GM23338 (cell line): ENCODE data around the gene GAN. TPM values are rescaled to one million over a fixed set of nuclear protein-coding genes. Genes with fewer than 3 reads are reported as not detected.

Experiments used
- ATAC-seq: fragments of 200-7000 bp; cut with Tn5 transposase; 3 replicates; pipeline ENCODE4 v1.9.1; 2020
- DNase-seq: peaks from one replicate; pipeline ENCODE4 v3.0.0-alpha.2; 2015; ENCODE audit warnings: low spot score
- H2AFZ ChIP-seq: fragments of 200-600 bp; sonication (generic); 2 replicates; pipeline ENCODE4 v1.8.0; 2016; ENCODE audit warnings: antibody characterized with exemption, mild to moderate bottlenecking, moderate library complexity
- H3F3A ChIP-seq: fragments of 200-600 bp; sonication (generic); replicated peaks from 2 replicates; pipeline ENCODE4 v1.8.0; 2017; ENCODE audit warnings: antibody characterized with exemption, mixed run types, low read depth
- H3K27ac ChIP-seq: fragments of 200-600 bp; sonication (generic); 2 replicates; pipeline ENCODE4 v1.6.1; 2016; ENCODE audit warnings: low read depth
- H3K27me3 ChIP-seq: fragments of 200-600 bp; sonication (generic); 2 replicates; pipeline ENCODE4 v1.8.0; 2016; ENCODE audit warnings: mild to moderate bottlenecking, mixed run types, moderate library complexity; ENCODE audit not compliant: insufficient read depth
- H3K36me3 ChIP-seq: fragments of 200-600 bp; sonication (generic); 2 replicates; pipeline ENCODE4 v1.8.0; 2016; ENCODE audit warnings: mild to moderate bottlenecking; ENCODE audit not compliant: insufficient read depth
- H3K4me1 ChIP-seq: fragments of 200-600 bp; sonication (generic); 2 replicates; pipeline ENCODE4 v1.8.0; 2016; ENCODE audit warnings: mild to moderate bottlenecking, moderate library complexity; ENCODE audit not compliant: insufficient read depth
- H3K4me2 ChIP-seq: fragments of 200-600 bp; sonication (generic); 2 replicates; pipeline ENCODE4 v1.7.1; 2017; ENCODE audit warnings: mixed run types
- H3K4me3 ChIP-seq: fragments of 200-600 bp; sonication (generic); 2 replicates; pipeline ENCODE4 v1.6.1; 2016; ENCODE audit warnings: mixed run types
- H3K79me2 ChIP-seq: fragments of 200-600 bp; sonication (generic); replicated peaks from 2 replicates; pipeline ENCODE4 v1.8.0; 2017; ENCODE audit warnings: mild to moderate bottlenecking; ENCODE audit not compliant: insufficient read depth
- H3K9me2 ChIP-seq: fragments of 200-600 bp; sonication (generic); 2 replicates; pipeline ENCODE4 v1.8.0; 2017; ENCODE audit not compliant: insufficient read depth
- H4K20me1 ChIP-seq: fragments of 200-600 bp; sonication (generic); replicated peaks from 2 replicates; pipeline ENCODE4 v1.8.0; 2017; ENCODE audit warnings: mild to moderate bottlenecking; ENCODE audit not compliant: insufficient read depth
- H3K27ac Mint-ChIP-seq: 2 replicates; pipeline ENCODE4 v1.8.0; 2020; ENCODE audit warnings: inconsistent platforms, mild to moderate bottlenecking, moderate library complexity, mixed read lengths
- H3K27me3 Mint-ChIP-seq: 3 replicates; pipeline ENCODE4 v1.8.0; 2022; ENCODE audit warnings: low read depth, mild to moderate bottlenecking, moderate library complexity, mixed read lengths, inconsistent platforms; ENCODE audit not compliant: insufficient read depth, poor library complexity
- H3K36me3 Mint-ChIP-seq: 3 replicates; pipeline ENCODE4 v1.8.0; 2021; ENCODE audit warnings: low read depth, mild to moderate bottlenecking, inconsistent platforms, moderate library complexity, mixed read lengths
- H3K4me1 Mint-ChIP-seq: 3 replicates; pipeline ENCODE4 v1.8.0; 2020; ENCODE audit warnings: mild to moderate bottlenecking, inconsistent platforms, mixed read lengths
- H3K4me3 Mint-ChIP-seq: 3 replicates; pipeline ENCODE4 v1.8.0; 2021; ENCODE audit warnings: moderate library complexity, mild to moderate bottlenecking, inconsistent platforms, mixed read lengths
- H3K9me3 Mint-ChIP-seq: 3 replicates; pipeline ENCODE4 v1.8.0; 2020; ENCODE audit warnings: moderate library complexity, mild to moderate bottlenecking, inconsistent platforms, mixed read lengths
- CREB1 ChIP-seq: fragments of 250-450 bp; sonication (Bioruptor Pico); IDR thresholded peaks from 2 replicates; pipeline ENCODE4 v1.5.0; 2020; ENCODE audit warnings: low read depth, mild to moderate bottlenecking, moderate library complexity
- CTCF ChIP-seq, 2 experiments: fragments of 200-600 bp in 1 of 2; sonication (generic) in 1 of 2; conservative IDR thresholded peaks; 2 replicates each; pipeline versions ENCODE4 v1.5.1 to v1.6.1; 2016 to 2017; ENCODE audit warnings: antibody characterized with exemption in 2 of 2, low read depth in 2 of 2, mild to moderate bottlenecking in 2 of 2, moderate library complexity in 1 of 2
- ETS1 ChIP-seq: IDR thresholded peaks from 2 replicates; pipeline ENCODE4 v1.6.1; 2016; ENCODE audit warnings: antibody characterized with exemption
- EZH2 ChIP-seq: fragments of 200-600 bp; sonication (generic); IDR thresholded peaks from one replicate; pipeline ENCODE4 v1.8.0; 2017; ENCODE audit warnings: antibody characterized with exemption, mild to moderate bottlenecking, low read depth; ENCODE audit not compliant: unreplicated experiment
- EZH2phosphoT487 ChIP-seq: fragments of 200-600 bp; sonication (generic); IDR thresholded peaks from one replicate; pipeline ENCODE4 v1.8.1; 2018; ENCODE audit warnings: antibody characterized with exemption; ENCODE audit not compliant: unreplicated experiment
- JUNB ChIP-seq: IDR thresholded peaks from one replicate; pipeline ENCODE4 v1.6.1; 2016; ENCODE audit warnings: antibody characterized with exemption; ENCODE audit not compliant: unreplicated experiment
- NANOG ChIP-seq: IDR thresholded peaks from 2 replicates; pipeline ENCODE4 v1.6.1; 2016; ENCODE audit warnings: antibody characterized with exemption, borderline replicate concordance
- REST ChIP-seq: IDR thresholded peaks from one replicate; pipeline ENCODE4 v1.6.1; 2018; ENCODE audit warnings: antibody characterized with exemption; ENCODE audit not compliant: unreplicated experiment
- STAT1 ChIP-seq: IDR thresholded peaks from one replicate; pipeline ENCODE4 v1.6.1; 2016; ENCODE audit warnings: antibody characterized with exemption; ENCODE audit not compliant: unreplicated experiment
- ZNF114 ChIP-seq: fragments of 250-450 bp; sonication (Bioruptor Pico); IDR thresholded peaks from 2 replicates; pipeline ENCODE4 v1.5.0; 2020; ENCODE audit warnings: mild to moderate bottlenecking, moderate library complexity
- ZNF331 ChIP-seq: fragments of 250-450 bp; sonication (Bioruptor Pico); IDR thresholded peaks from 2 replicates; pipeline ENCODE4 v1.5.0; 2020; ENCODE audit warnings: low read depth, mild to moderate bottlenecking, moderate library complexity
- polyA plus RNA-seq: library from polyadenylated mRNA; unstranded; fragments of >200 nt; fragmentation: Nextera tagmentation; extraction: Ambion mirVana; gene quantifications from 2 replicates; pipeline ENCODE4 v1.2.1, GENCODE V29; 2016
- total RNA-seq: library from RNA; depleted of rRNA; stranded (reverse); fragments of >200 nt; shearing (Covaris generic); gene quantifications from 2 replicates; pipeline ENCODE4 v1.2.3, GENCODE V29; 2014

GAN gene
- total and polyA plus RNA-seq, 2 experiments from 2014 or later, result 8.1 to 28.5 TPM

GRCh38 chr16:81276323-81276722, 38.4 kb upstream of the GAN start:
- H4K20me1 ChIP-seq, result no peaks in the 10 kb centered on the region
- TF ChIP-seq NANOG (no peak), REST (no peak), STAT1 (no peak), CTCF (conservative IDR thresholded peaks at IDR 0.05; ENCODE audit: low read depth in 2 of 2) (no peak), ETS1 (no peak), JUNB (no peak), EZH2 (no peak), ZNF331 (no peak), ZNF114 (CRISPR knock-in tag) (no peak), EZH2phosphoT487 (no peak), CREB1 (CRISPR knock-in tag) (no peak)
- no peak overlapping the region for H3K4me3 ChIP-seq
- no peak overlapping the region for H3K27ac Mint-ChIP-seq
- no peak overlapping the region for H3K4me3 Mint-ChIP-seq
- no peaks in the 10 kb centered on the region for H3K79me2 ChIP-seq
- no peaks in the 10 kb centered on the region for H3K9me3 Mint-ChIP-seq
- DNase-seq (no peak), ATAC-seq (no peak)
- no peaks in the 10 kb centered on the region for H3K4me1 Mint-ChIP-seq
- no peaks in the 10 kb centered on the region for H3K36me3 ChIP-seq
- H3K27me3 Mint-ChIP-seq, result peaks cover 4% of the 10 kb centered on the region
- H3K4me2 ChIP-seq, result no peak overlapping the region
- H3K27ac ChIP-seq, result no peak overlapping the region
- no peak overlapping the region for H2AFZ ChIP-seq
- no peaks in the 10 kb centered on the region for H3F3A ChIP-seq
- H3K36me3 Mint-ChIP-seq, result no peaks in the 10 kb centered on the region
- H3K4me1 ChIP-seq, result no peaks in the 10 kb centered on the region
- no peaks in the 10 kb centered on the region for H3K27me3 ChIP-seq
- H3K9me2 ChIP-seq, result no peaks in the 10 kb centered on the region
